NCI-H1417 (cell line): Measurements from ENCODE around the gene KCNN3.

Source experiments
- DNase-seq, 3 experiments: peaks; one replicate each; lab custom pipeline; 2025; lab: John Stamatoyannopoulos, UW

KCNN3 gene

GRCh38 chr1:154860156-154860870 lies 9.8 kb downstream of the KCNN3 start:
- DNase-seq: peak in 2 of 3 experiments; percentile 36 to 42

- no peak for DNase-seq
Observed at GRCh38 chr1:154859786-154860155, 10.3 kb downstream of the KCNN3 start.

- no peak for DNase-seq
Observed at GRCh38 chr1:154859151-154859785, 10.8 kb downstream of the KCNN3 start.

GRCh38 chr1:154857441-154858215 lies 12.5 kb downstream of the KCNN3 start:
- no peak for DNase-seq

- no peak for DNase-seq
Observed at GRCh38 chr1:154857022-154857421, 13.1 kb downstream of the KCNN3 start.

GRCh38 chr1:154856544-154856943 lies 13.5 kb downstream of the KCNN3 start:
- DNase-seq: no peak

- peak in 2 of 3 experiments; percentile 22 to 57 for DNase-seq
Observed at GRCh38 chr1:154856049-154856448, 14.0 kb downstream of the KCNN3 start.

GRCh38 chr1:154855186-154855851 lies 14.8 kb downstream of the KCNN3 start:
- DNase-seq: peak in 1 of 3 experiments; percentile 26

- no peak for DNase-seq
Observed at GRCh38 chr1:154852845-154853244, 17.2 kb downstream of the KCNN3 start.

- no peak for DNase-seq
Observed at GRCh38 chr1:154851392-154852177, 18.5 kb downstream of the KCNN3 start.

GRCh38 chr1:154849645-154850131 lies 20.4 kb downstream of the KCNN3 start:
- no peak for DNase-seq

- peak in 2 of 3 experiments; percentile 13 to 85 for DNase-seq
Observed at GRCh38 chr1:154848983-154849382, 21.1 kb downstream of the KCNN3 start.

- DNase-seq: peak in 2 of 3 experiments; percentile 52 to 81
Observed at GRCh38 chr1:154847891-154848290, 22.2 kb downstream of the KCNN3 start.

- no peak for DNase-seq
Observed at GRCh38 chr1:154846565-154847442, 23.3 kb downstream of the KCNN3 start.

- DNase-seq: no peak
Observed at GRCh38 chr1:154845879-154846278, 24.2 kb downstream of the KCNN3 start.

- DNase-seq: no peak
Observed at GRCh38 chr1:154845174-154845573, 24.9 kb downstream of the KCNN3 start.

- DNase-seq: no peak
Observed at GRCh38 chr1:154844297-154844681, 25.8 kb downstream of the KCNN3 start.

- no peak for DNase-seq
Observed at GRCh38 chr1:154843636-154844296, 26.3 kb downstream of the KCNN3 start.

- no peak for DNase-seq
Observed at GRCh38 chr1:154842635-154843034, 27.4 kb downstream of the KCNN3 start.

- DNase-seq: no peak
Observed at GRCh38 chr1:154841384-154841783, 28.7 kb downstream of the KCNN3 start.
